ENCODE measurements around the gene ARHGEF28. TPM values are rescaled to one million over a fixed set of nuclear protein-coding genes. Genes with fewer than 3 reads are reported as not detected.

ARHGEF28 gene
- total and polyA plus RNA-seq, 7 experiments from 2014 or later, result 0.03 to 0.47 TPM; not detected in 5

GRCh38 chr5:73903169-73903568 lies 277.2 kb downstream of the ARHGEF28 start:
- intact Hi-C loops (cut with micrococcal nuclease), result loop anchor here (2.0 to 5.0 kb wide), 3 partner anchors 311 to 1779 kb away; partner anchors contain the start of gene ENC1 (in 2 of the 2)
- Histone ChIP-seq H3K9me3 (ENCODE audit: control insufficient read depth in 2 of 3, low read length in 3 of 3) (no peaks in the 10 kb centered on the region), H3K4me1 (ENCODE audit: control insufficient read depth in 2 of 2, insufficient read depth in 2 of 2, low read length in 2 of 2) (no peaks in the 10 kb centered on the region), H3K36me3 (ENCODE audit: control insufficient read depth in 2 of 3, insufficient read depth in 3 of 3, low read length in 3 of 3) (no peaks in the 10 kb centered on the region), H3K4me3 (ENCODE audit: low read length) (no peak overlapping the region), H3K27ac (ENCODE audit: low read depth, low read length) (no peak overlapping the region), H3K27me3 (ENCODE audit: control insufficient read depth in 2 of 2, insufficient read depth in 2 of 2, low read length in 2 of 2) (no peaks in the 10 kb centered on the region)
- no peak for ATAC-seq
- Mint-ChIP-seq H3K27ac (no peak overlapping the region), H3K4me3 (no peak overlapping the region), H3K36me3 (no peaks in the 10 kb centered on the region), H3K9me3 (no peaks in the 10 kb centered on the region), H3K4me1 (peaks cover 0 to 5% (median 0%) of the 10 kb centered on the region in 7 donors), H3K27me3 (peaks cover 9 to 35% (median 29%) of the 10 kb centered on the region in 5 donors)
- POLR2A ChIA-PET, result no interaction called here
- no peak for DNase-seq
- CTCF ChIA-PET, result interaction anchor here (0.7 to 2.3 kb wide), 9 partner anchors 9 to 1477 kb away, joined by 3 to 22 read pairs (median 5); partner anchors contain the start of gene ENC1

- H3K9me3 Mint-ChIP-seq, result no peaks in the 10 kb centered on the region
- no peaks in the 10 kb centered on the region for H3K36me3 Mint-ChIP-seq
- Histone ChIP-seq H3K27me3 (ENCODE audit: control insufficient read depth in 2 of 2, insufficient read depth in 2 of 2, low read length in 2 of 2) (no peaks in the 10 kb centered on the region), H3K27ac (ENCODE audit: low read depth, low read length) (no peak overlapping the region), H3K4me1 (ENCODE audit: control insufficient read depth in 2 of 2, insufficient read depth in 2 of 2, low read length in 2 of 2) (no peaks in the 10 kb centered on the region), H3K4me3 (ENCODE audit: low read length) (no peak overlapping the region), H3K9me3 (ENCODE audit: control insufficient read depth in 2 of 3, low read length in 3 of 3) (no peaks in the 10 kb centered on the region), H3K36me3 (ENCODE audit: control insufficient read depth in 2 of 3, insufficient read depth in 3 of 3, low read length in 3 of 3) (no peaks in the 10 kb centered on the region)
- intact Hi-C loops (cut with micrococcal nuclease), result no loop called here
- no peaks in the 10 kb centered on the region for H3K4me1 Mint-ChIP-seq
- H3K27me3 Mint-ChIP-seq, result peaks cover 0 to 28% (median 19%) of the 10 kb centered on the region in 5 donors
- ATAC-seq (no peak), DNase-seq (no peak)
- ChIA-PET CTCF (interaction anchor here (0.7 to 1.0 kb wide), 2 partner anchors 397 to 743 kb away, joined by 3 to 4 read pairs; no protein-coding TSS in a partner anchor), POLR2A (no interaction called here)
- H3K4me3 Mint-ChIP-seq, result no peak overlapping the region
- no peak overlapping the region for H3K27ac Mint-ChIP-seq
These were observed 280.3 kb downstream of the ARHGEF28 start for GRCh38 chr5:73906277-73906676.

- no peak overlapping the region for H3K4me3 ChIP-seq (ENCODE audit: low read length)
- ChIA-PET CTCF (interaction anchor here (0.6 to 1.0 kb wide), 2 partner anchors 491 to 742 kb away, joined by 4 read pairs; no protein-coding TSS in a partner anchor), POLR2A (no interaction called here)
- no peaks in the 10 kb centered on the region for H3K27me3 ChIP-seq (ENCODE audit: control insufficient read depth in 2 of 2, insufficient read depth in 2 of 2, low read length in 2 of 2)
- no peak overlapping the region for H3K27ac ChIP-seq (ENCODE audit: low read depth, low read length)
- Mint-ChIP-seq H3K27me3 (peaks cover 0 to 25% (median 19%) of the 10 kb centered on the region in 5 donors), H3K4me1 (no peaks in the 10 kb centered on the region), H3K4me3 (no peak overlapping the region), H3K9me3 (no peaks in the 10 kb centered on the region), H3K36me3 (no peaks in the 10 kb centered on the region), H3K27ac (no peak overlapping the region)
- no peak for DNase-seq
- no peak for ATAC-seq
- no peaks in the 10 kb centered on the region for H3K4me1 ChIP-seq (ENCODE audit: control insufficient read depth in 2 of 2, insufficient read depth in 2 of 2, low read length in 2 of 2)
- intact Hi-C loops (cut with micrococcal nuclease), result no loop called here
- H3K9me3 ChIP-seq (ENCODE audit: control insufficient read depth in 2 of 3, low read length in 3 of 3), result no peaks in the 10 kb centered on the region
- no peaks in the 10 kb centered on the region for H3K36me3 ChIP-seq (ENCODE audit: control insufficient read depth in 2 of 3, insufficient read depth in 3 of 3, low read length in 3 of 3)
These were observed 281.2 kb downstream of the ARHGEF28 start for GRCh38 chr5:73907164-73907563.

- H3K27ac ChIP-seq (ENCODE audit: low read depth, low read length), result no peak overlapping the region
- H3K4me1 ChIP-seq (ENCODE audit: control insufficient read depth in 2 of 2, insufficient read depth in 2 of 2, low read length in 2 of 2), result no peaks in the 10 kb centered on the region
- ChIA-PET POLR2A (no interaction called here), CTCF (interaction anchor here (0.6 to 1.1 kb wide), 3 partner anchors 362 to 1926 kb away, joined by 3 to 6 read pairs (median 5); no protein-coding TSS in a partner anchor)
- Mint-ChIP-seq H3K27me3 (peaks cover 0 to 27% (median 10%) of the 10 kb centered on the region in 5 donors), H3K4me1 (no peaks in the 10 kb centered on the region), H3K4me3 (no peak overlapping the region), H3K27ac (no peak overlapping the region), H3K9me3 (no peaks in the 10 kb centered on the region), H3K36me3 (no peaks in the 10 kb centered on the region)
- ATAC-seq, result no peak
- no peaks in the 10 kb centered on the region for H3K9me3 ChIP-seq (ENCODE audit: control insufficient read depth in 2 of 3, low read length in 3 of 3)
- H3K36me3 ChIP-seq (ENCODE audit: control insufficient read depth in 2 of 3, insufficient read depth in 3 of 3, low read length in 3 of 3), result no peaks in the 10 kb centered on the region
- no peak overlapping the region for H3K4me3 ChIP-seq (ENCODE audit: low read length)
- intact Hi-C loops (cut with micrococcal nuclease), result no loop called here
- DNase-seq, result no peak
- no peaks in the 10 kb centered on the region for H3K27me3 ChIP-seq (ENCODE audit: control insufficient read depth in 2 of 2, insufficient read depth in 2 of 2, low read length in 2 of 2)
These were observed 282.4 kb downstream of the ARHGEF28 start for GRCh38 chr5:73908395-73908794.

- no peaks in the 10 kb centered on the region for H3K4me1 ChIP-seq (ENCODE audit: control insufficient read depth in 2 of 2, insufficient read depth in 2 of 2, low read length in 2 of 2)
These were observed 282.9 kb downstream of the ARHGEF28 start for GRCh38 chr5:73908846-73909245.

GRCh38 chr5:73909474-73909873 lies 283.5 kb downstream of the ARHGEF28 start:
- H3K27ac Mint-ChIP-seq, result no peak overlapping the region
- H3K9me3 ChIP-seq (ENCODE audit: control insufficient read depth in 2 of 3, low read length in 3 of 3), result no peaks in the 10 kb centered on the region
- no peaks in the 10 kb centered on the region for H3K9me3 Mint-ChIP-seq
- no peaks in the 10 kb centered on the region for H3K4me1 Mint-ChIP-seq
- intact Hi-C loops (cut with micrococcal nuclease), result no loop called here
- ATAC-seq (no peak), DNase-seq (no peak)
- POLR2A ChIA-PET, result no interaction called here
- no peak overlapping the region for H3K27ac ChIP-seq (ENCODE audit: low read depth, low read length)
- H3K4me3 ChIP-seq (ENCODE audit: low read length), result no peak overlapping the region
- H3K27me3 Mint-ChIP-seq, result peaks cover 0 to 21% (median 10%) of the 10 kb centered on the region in 5 donors
- H3K27me3 ChIP-seq (ENCODE audit: control insufficient read depth in 2 of 2, insufficient read depth in 2 of 2, low read length in 2 of 2), result no peaks in the 10 kb centered on the region
- no peak overlapping the region for H3K4me3 Mint-ChIP-seq
- no peaks in the 10 kb centered on the region for H3K36me3 ChIP-seq (ENCODE audit: control insufficient read depth in 2 of 3, insufficient read depth in 3 of 3, low read length in 3 of 3)
- no peaks in the 10 kb centered on the region for H3K36me3 Mint-ChIP-seq
- CTCF ChIA-PET, result no interaction called here
- no peaks in the 10 kb centered on the region for H3K4me1 ChIP-seq (ENCODE audit: control insufficient read depth in 2 of 2, insufficient read depth in 2 of 2, low read length in 2 of 2)

More at GRCh38 chr5:73908846-73909245, 282.9 kb downstream of the ARHGEF28 start:
- intact Hi-C loops (cut with micrococcal nuclease), result no loop called here
- Histone ChIP-seq H3K36me3 (ENCODE audit: control insufficient read depth in 2 of 3, insufficient read depth in 3 of 3, low read length in 3 of 3) (no peaks in the 10 kb centered on the region), H3K4me3 (ENCODE audit: low read length) (no peak overlapping the region), H3K27ac (ENCODE audit: low read depth, low read length) (no peak overlapping the region), H3K9me3 (ENCODE audit: control insufficient read depth in 2 of 3, low read length in 3 of 3) (no peaks in the 10 kb centered on the region), H3K27me3 (ENCODE audit: control insufficient read depth in 2 of 2, insufficient read depth in 2 of 2, low read length in 2 of 2) (no peaks in the 10 kb centered on the region)
- DNase-seq (no peak), ATAC-seq (no peak)
- H3K27ac Mint-ChIP-seq, result no peak overlapping the region
- CTCF ChIA-PET, result interaction anchor here (0.6 to 1.1 kb wide), 3 partner anchors 362 to 1926 kb away, joined by 3 to 6 read pairs (median 5); no protein-coding TSS in a partner anchor
- H3K4me3 Mint-ChIP-seq, result no peak overlapping the region
- no peaks in the 10 kb centered on the region for H3K9me3 Mint-ChIP-seq
- POLR2A ChIA-PET, result no interaction called here
- no peaks in the 10 kb centered on the region for H3K36me3 Mint-ChIP-seq
- no peaks in the 10 kb centered on the region for H3K4me1 Mint-ChIP-seq
- peaks cover 0 to 23% (median 10%) of the 10 kb centered on the region in 5 donors for H3K27me3 Mint-ChIP-seq

- Histone ChIP-seq H3K36me3 (ENCODE audit: control insufficient read depth in 2 of 3, insufficient read depth in 3 of 3, low read length in 3 of 3) (no peaks in the 10 kb centered on the region), H3K9me3 (ENCODE audit: control insufficient read depth in 2 of 3, low read length in 3 of 3) (no peaks in the 10 kb centered on the region), H3K27ac (ENCODE audit: low read depth, low read length) (no peak overlapping the region), H3K4me3 (ENCODE audit: low read length) (no peak overlapping the region), H3K27me3 (ENCODE audit: control insufficient read depth in 2 of 2, insufficient read depth in 2 of 2, low read length in 2 of 2) (no peaks in the 10 kb centered on the region), H3K4me1 (ENCODE audit: control insufficient read depth in 2 of 2, insufficient read depth in 2 of 2, low read length in 2 of 2) (no peaks in the 10 kb centered on the region)
- H3K4me3 Mint-ChIP-seq, result no peak overlapping the region
- H3K9me3 Mint-ChIP-seq, result no peaks in the 10 kb centered on the region
- intact Hi-C loops (cut with micrococcal nuclease), result no loop called here
- POLR2A ChIA-PET, result no interaction called here
- H3K36me3 Mint-ChIP-seq, result no peaks in the 10 kb centered on the region
- H3K27me3 Mint-ChIP-seq, result peaks cover 0 to 7% (median 4%) of the 10 kb centered on the region in 5 donors
- H3K27ac Mint-ChIP-seq, result no peak overlapping the region
- DNase-seq (no peak), ATAC-seq (no peak)
- CTCF ChIA-PET, result interaction anchor here (2.9 kb wide), 1 partner anchor 9 kb away, joined by 10 read pairs; no protein-coding TSS in a partner anchor
- no peaks in the 10 kb centered on the region for H3K4me1 Mint-ChIP-seq
These were observed 285.9 kb downstream of the ARHGEF28 start for GRCh38 chr5:73911761-73912393.

All from naive thymus-derived CD4-positive, alpha-beta T cell (primary cell).